HG03045 (cell line): ENCODE results near the gene EI24.
"Not testable (repeated sequence)": the region's sequence is repeated elsewhere in the genome, so short reads cannot be mapped to it uniquely, and the experiment has no call there.

Source experiments
- ATAC-seq: cut with Tn5 transposase; IDR thresholded peaks from one replicate; pipeline ENCODE4 v1.9.1; 2021; ENCODE audit warnings: mild to moderate bottlenecking, moderate library complexity; ENCODE audit not compliant: unreplicated experiment

Gene EI24

GRCh38 chr11:125568970-125569914 is at the start of gene EI24:
TSS of gene EI24 (plus strand) at chr11:125569477. CDS start at chr11:125572528, 3,051 bp downstream.
- peak; percentile 97 for ATAC-seq

GRCh38 chr11:125519860-125520834 is 49.1 kb upstream of the EI24 start:
- no peak for ATAC-seq

- ATAC-seq = no peak
Observed at GRCh38 chr11:125525303-125525702, 44.0 kb upstream of the EI24 start.

GRCh38 chr11:125532668-125533067 is 36.6 kb upstream of the EI24 start:
- ATAC-seq = no peak

GRCh38 chr11:125535585-125535984 is 33.7 kb upstream of the EI24 start:
- no peak for ATAC-seq

- ATAC-seq = not testable (repeated sequence)
Observed at GRCh38 chr11:125536834-125537233, 32.4 kb upstream of the EI24 start.

GRCh38 chr11:125542709-125543108 is 26.6 kb upstream of the EI24 start:
- no peak for ATAC-seq

GRCh38 chr11:125550780-125551179 is 18.5 kb upstream of the EI24 start:
- no peak for ATAC-seq

GRCh38 chr11:125551835-125552342 is 17.4 kb upstream of the EI24 start:
- ATAC-seq = no peak

- ATAC-seq = no peak
Observed at GRCh38 chr11:125552927-125553326, 16.4 kb upstream of the EI24 start.

- ATAC-seq = no peak
Observed at GRCh38 chr11:125553357-125553756, 15.9 kb upstream of the EI24 start.

- no peak for ATAC-seq
Observed at GRCh38 chr11:125554038-125554437, 15.2 kb upstream of the EI24 start.

GRCh38 chr11:125559888-125560287 is 9.4 kb upstream of the EI24 start:
- ATAC-seq = no peak

- no peak for ATAC-seq
Observed at GRCh38 chr11:125561924-125562323, 7.4 kb upstream of the EI24 start.

- no peak for ATAC-seq
Observed at GRCh38 chr11:125562430-125562829, 6.8 kb upstream of the EI24 start.

GRCh38 chr11:125564357-125564756 is 4.9 kb upstream of the EI24 start:
- ATAC-seq = no peak

- ATAC-seq = no peak
Observed at GRCh38 chr11:125566235-125566634, 3.0 kb upstream of the EI24 start.

GRCh38 chr11:125569915-125570621 is 791 bp downstream of the EI24 start:
- no peak for ATAC-seq

- no peak for ATAC-seq
Observed at GRCh38 chr11:125570952-125571351, 1.7 kb downstream of the EI24 start.

GRCh38 chr11:125572916-125573315 is 3.6 kb downstream of the EI24 start:
- ATAC-seq = no peak

- not testable (repeated sequence) for ATAC-seq
Observed at GRCh38 chr11:125577181-125577580, 7.9 kb downstream of the EI24 start.
